NCI-H2107 treated with DMSO at 0.1 percent for 48 hours (cell line): Measurements from ENCODE around the gene GNG11.

Experiments used
- DNase-seq: peaks from one replicate; lab custom pipeline; 2025; ENCODE audit not compliant: unreplicated experiment; lab: John Stamatoyannopoulos, UW

GNG11 gene

GRCh38 chr7:93945756-93946535 lies 24.4 kb downstream of the GNG11 start:
- DNase-seq = no peak

GRCh38 chr7:93948106-93948505 lies 26.6 kb downstream of the GNG11 start:
- no peak for DNase-seq

GRCh38 chr7:93948873-93949272 lies 27.3 kb downstream of the GNG11 start:
- no peak for DNase-seq

- DNase-seq = no peak
Observed at GRCh38 chr7:93949423-93949822, 27.9 kb downstream of the GNG11 start.

- no peak for DNase-seq
Observed at GRCh38 chr7:93955304-93955703, 33.8 kb downstream of the GNG11 start.

GRCh38 chr7:93957767-93958166 lies 36.2 kb downstream of the GNG11 start:
- no peak for DNase-seq

GRCh38 chr7:93958216-93958615 lies 36.7 kb downstream of the GNG11 start:
- no peak for DNase-seq

GRCh38 chr7:93958651-93959050 lies 37.1 kb downstream of the GNG11 start:
- DNase-seq = no peak

GRCh38 chr7:93960986-93961385 lies 39.5 kb downstream of the GNG11 start:
- DNase-seq = no peak

GRCh38 chr7:93964262-93964661 lies 42.7 kb downstream of the GNG11 start:
- DNase-seq = no peak

GRCh38 chr7:93964813-93965212 lies 43.3 kb downstream of the GNG11 start:
- DNase-seq = no peak

GRCh38 chr7:93968911-93969620 lies 47.5 kb downstream of the GNG11 start:
- DNase-seq = no peak

GRCh38 chr7:93972029-93972725 lies 50.6 kb downstream of the GNG11 start:
- no peak for DNase-seq

GRCh38 chr7:93973134-93973533 lies 51.6 kb downstream of the GNG11 start:
- no peak for DNase-seq

- DNase-seq = no peak
Observed at GRCh38 chr7:93977211-93977950, 55.8 kb downstream of the GNG11 start.
